ENCODE results near the gene CNTFR.

CNTFR gene

DNA sequence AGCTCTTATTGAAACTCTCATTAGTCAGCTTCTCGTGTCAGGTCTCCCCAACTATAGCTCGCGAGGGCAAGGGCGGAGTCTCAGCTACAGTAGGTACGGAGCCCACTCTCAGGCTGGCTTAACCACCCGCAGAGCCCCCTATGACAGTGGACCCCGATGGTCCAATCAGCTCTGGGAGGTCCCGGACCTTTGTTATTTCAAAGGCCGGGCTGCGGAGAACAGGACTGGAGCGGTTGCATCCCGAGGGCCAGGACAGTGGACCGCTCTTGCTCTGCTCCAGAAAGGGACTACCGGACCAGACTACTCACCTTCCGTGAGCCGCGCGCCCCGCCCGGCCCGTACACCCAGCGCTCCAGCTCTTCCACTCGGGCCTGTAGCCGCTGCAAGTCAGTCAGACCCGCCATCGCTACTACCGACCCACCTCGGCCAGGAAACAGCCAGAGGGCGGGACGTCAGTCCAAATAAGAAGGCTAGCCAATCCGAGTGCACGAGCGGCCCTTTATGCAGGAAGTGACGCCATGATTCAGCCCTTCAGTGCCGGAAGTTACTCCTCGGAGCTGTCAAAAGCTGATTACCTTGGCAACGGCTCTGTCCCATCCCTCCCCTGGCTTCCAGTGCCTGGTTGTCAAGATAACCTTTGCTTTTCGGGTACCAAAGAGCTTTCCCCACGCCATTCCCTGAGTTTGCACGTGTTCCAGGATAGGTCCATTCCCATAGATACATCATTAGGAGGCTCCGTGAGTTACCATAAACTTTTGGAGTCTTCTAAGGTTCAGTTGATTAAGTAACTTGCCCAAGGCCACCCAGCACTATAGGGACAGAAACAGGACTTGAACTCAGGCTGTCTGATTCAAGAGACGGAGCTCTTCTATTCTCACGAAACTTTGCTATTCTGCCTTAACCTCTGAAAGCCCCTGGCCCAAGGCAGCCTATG lies 30.8 kb upstream of the CNTFR start, which contains the start of gene DCTN3:
TSS of gene DCTN3 (minus strand) at position 435 of the 934 bp plus-strand sequence. CDS start at position 404, 31 bp downstream.
- peak; percentile 97 for DNase-seq (ENCODE audit: low spot score)

DNA sequence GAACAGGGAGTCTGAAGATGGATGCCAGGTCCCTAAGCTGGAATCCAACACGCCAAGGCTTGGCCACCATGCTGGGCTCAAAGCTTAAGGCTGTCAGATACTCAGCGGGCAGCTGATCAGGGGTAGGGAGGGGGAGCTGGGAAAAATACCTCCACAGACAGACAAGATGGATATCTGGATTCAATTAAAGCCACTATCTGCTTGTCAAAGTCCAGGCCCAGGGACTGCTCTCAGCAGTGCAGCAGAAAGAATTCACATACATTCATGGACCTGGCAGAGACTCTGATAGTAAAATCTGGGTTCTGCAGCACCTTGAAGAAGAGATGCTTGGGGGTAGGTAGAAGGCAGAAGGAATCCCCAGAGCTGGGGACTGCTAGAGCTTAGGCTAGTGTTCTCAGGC lies 25.6 kb upstream of the CNTFR start:
- DNase-seq (ENCODE audit: low spot score), result no peak

DNA sequence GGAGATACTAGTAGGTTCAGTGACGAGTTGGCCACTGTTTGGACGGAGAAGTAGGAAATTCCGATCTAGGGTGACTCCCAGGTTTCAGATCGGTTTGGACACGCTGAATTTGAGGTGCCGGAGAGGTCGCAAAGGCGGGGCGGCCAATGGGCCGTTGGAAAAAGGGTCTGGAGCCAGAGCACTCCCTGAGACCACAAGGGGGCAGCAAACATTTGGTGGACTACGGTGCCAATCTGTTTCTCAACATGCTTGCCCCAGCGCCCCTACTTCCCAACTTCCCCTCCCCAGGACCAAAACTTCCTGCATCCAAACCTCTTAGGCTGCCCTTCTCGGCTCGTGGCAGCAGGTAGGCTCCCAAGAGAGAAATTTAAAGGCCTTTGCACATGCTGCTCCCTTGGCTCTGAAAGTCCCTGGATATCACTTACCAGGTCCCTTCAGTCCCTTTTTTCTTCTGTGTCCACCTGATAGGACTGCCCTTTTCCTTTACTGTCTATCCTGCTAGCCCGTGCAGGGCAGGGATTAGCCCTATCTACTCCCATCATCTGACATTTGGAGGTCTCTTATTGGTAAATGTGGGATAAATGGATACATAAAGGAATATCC lies 23.4 kb upstream of the CNTFR start:
- DNase-seq (ENCODE audit: low spot score), result peak; percentile 63

DNA sequence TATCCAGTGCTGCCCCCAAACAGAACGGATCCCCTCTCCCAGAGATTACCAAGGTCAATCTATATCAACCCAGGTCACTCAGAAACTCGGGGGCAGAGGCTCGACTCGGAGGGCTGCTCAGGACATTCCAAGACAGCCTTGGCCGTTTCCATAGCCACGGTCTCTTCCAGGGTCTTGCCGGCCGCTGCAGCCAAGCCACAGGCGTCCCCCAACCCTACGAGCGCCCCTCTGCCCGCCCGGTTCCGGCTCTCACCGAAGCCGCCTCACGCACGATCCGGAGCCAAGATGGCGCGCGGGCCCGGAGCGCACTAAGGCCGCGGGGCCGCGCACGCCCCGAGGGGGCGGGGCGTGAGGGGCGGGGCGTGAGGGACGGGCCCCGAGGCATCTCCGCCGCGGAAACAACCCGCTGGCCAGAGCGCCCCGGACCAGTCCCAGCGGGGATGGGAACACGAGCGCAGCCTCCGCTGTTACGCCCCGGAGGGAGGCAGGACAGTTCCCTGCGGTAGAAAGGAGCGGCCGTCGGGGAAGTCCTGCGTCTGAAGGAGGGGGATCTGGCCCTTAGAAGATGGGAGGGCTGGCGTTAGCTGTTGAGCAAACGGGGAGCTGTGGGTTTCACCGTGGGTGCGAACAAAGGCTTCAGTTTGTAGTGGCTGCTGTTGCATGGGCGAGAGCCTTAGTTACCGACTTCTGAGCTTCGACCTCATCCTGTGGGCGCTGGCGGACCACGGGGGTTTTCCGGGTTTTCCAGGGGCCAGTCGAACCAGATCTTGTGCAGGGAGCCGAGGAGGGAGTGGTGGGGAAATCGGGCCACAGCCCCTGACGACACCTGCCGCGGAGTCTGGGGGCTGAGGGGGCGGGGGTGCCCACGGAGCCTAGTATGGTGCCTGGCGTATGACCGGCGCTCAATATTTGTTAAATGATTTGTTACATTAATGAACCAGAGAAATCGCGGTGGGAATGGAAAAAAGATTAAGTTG lies 22.6 kb upstream of the CNTFR start, which contains the start of gene RPP25L:
TSS of gene RPP25L (minus strand) at position 287 of the 977 bp plus-strand sequence. CDS start 801 bp downstream, outside the sequence.
- peak; percentile 70 for DNase-seq (ENCODE audit: low spot score)

DNA sequence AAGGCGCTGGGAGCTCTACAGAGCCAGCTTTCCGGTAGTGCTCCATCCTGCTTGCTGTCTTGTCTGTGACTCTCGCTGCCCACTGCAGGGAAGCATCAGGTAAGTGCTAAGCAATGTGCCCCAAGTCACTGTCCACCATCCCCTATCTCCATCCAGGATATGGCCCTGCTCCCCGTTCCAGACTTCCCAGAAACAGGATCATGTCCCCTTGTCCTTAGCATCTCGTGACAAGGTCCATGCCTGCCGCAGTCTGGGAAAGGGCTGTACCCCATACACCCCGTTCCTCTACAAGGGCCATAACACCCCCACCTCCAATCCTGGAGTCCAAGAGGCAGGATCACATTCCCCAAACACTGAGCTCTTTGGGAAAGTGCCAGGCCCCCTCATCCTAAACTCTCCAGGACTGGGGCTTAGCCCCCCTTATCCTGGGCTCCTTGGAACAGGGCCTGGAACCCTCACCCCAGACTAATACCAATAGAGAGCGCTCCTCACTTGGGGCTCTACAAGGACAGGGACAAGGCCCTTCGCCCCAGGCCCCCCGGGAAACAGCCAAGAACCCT lies 21.8 kb upstream of the CNTFR start:
- DNase-seq (ENCODE audit: low spot score), result no peak

DNA sequence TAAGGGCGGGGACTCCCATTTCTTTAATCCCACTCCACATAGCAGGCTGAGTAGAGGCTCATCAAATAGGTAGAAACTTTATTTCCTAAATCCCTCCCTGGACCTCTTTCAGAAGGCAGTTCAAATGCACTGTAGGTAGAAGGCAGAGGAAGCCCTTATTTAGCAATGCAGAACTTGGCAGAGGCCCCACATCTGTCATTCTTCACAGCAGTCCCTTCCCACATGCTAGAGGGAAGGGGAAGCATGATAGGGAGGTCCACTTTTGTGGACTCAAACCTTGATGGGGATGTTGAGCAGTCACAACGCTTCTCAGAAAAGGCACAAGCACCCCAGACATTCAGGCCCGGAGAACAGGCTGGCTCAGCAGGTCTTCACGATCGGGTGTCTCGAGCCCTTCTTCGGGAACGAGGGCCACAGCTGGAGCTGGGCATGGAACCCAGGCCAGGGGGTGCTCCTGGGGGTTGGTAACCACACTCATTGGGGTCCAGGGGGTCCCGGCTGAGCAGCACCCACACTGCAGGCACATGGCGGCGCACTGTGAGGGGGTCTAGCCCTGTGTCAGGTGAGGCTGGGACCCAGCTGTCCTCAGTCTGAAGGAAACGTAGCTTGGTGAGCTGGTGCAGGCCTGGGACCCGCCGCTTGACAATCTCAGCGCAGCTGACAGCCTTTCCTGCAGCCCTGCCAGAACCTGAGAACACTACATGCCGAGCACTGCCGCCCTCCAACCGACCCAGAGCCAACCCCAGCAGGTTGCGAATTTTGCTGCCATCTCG lies 21.1 kb upstream of the CNTFR start:
- DNase-seq (ENCODE audit: low spot score), result no peak

DNA sequence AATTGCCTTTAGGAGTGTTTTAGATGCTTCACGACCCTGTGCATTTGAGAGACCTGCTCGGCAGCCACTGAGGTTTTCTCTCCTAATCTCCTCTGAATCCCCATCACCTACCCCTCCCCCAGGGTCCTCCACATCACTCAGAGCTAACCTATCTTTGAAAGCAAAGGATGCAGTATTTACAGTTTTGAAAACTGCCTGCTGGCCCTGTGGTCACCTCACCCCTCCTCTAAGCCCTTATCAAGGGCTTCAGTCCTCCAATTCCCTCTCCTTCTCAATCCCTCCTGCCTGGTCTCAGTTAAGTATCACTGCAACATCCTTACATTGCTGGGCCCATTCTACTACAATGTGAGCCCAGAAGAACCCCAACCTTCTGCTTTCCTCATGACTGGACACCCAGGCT lies 17.8 kb upstream of the CNTFR start:
- no peak for DNase-seq (ENCODE audit: low spot score)

DNA sequence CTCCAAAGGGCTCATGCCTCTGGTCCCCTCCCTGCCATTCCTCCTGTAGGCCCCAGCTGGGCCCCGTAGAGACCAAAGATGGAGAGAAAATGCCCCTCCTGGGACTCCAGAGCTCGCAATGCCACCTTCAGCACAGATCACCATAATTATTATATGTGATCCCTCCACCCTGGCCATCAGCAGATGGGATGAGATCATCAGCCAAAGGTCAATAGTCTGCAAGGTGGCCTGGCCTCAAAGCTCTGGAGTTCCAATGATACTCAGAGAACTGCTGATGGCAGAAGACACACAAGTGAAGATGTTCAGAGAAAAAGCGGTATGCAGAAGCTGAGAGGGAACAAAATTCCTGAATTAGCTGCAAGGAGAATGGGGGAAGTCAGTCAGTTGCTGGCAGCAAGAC lies 17.4 kb upstream of the CNTFR start:
- no peak for DNase-seq (ENCODE audit: low spot score)

DNA sequence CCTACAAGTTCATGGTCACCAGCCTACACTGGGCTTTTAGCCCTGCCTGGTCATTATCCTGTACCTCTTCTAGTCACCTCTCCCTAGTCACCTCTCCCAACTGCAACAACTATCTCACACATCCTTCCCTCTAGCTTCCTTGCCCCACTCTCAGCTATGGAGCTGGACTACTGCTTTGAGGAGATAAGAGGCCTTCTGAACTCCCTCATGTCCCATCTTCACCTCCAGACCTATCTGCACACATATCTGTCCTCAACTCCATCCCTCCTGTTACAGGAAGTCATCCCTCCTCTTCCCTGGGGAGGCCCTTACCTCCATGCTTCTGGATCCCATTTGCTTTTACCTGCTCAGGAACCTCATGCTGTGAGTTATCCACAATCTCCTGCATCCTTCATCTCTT lies 16.7 kb upstream of the CNTFR start:
- no peak for DNase-seq (ENCODE audit: low spot score)

DNA sequence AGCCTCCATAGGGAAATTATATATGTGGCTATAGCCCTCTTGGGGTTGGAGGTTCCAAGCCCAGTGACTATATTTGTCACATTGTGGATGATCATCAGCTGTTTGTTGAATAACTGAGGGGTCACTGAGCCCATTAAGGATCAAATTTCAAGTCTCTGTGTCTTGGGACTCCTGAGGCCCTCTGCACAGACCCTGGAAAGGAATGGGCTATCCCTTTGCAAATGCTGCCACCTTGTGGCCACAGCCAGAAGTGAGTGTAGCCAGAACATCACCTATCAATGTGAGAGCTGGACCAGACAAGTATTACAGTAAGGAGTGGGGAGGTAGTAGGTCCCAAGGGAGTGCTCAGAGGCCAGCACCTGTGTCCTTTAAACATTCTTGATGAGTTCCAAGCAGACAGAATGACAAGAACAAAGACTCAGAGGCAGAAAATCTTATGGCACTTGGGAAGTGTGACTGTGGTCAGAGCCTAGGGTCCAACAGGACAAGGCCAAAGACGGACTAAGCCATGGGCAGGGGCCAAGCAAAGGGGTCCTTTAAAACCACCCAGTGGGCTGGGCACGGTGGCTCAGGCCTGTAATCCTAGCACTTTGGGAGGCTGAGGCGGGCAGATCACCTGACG lies 14.2 kb upstream of the CNTFR start:
- DNase-seq (ENCODE audit: low spot score), result peak; percentile 67

DNA sequence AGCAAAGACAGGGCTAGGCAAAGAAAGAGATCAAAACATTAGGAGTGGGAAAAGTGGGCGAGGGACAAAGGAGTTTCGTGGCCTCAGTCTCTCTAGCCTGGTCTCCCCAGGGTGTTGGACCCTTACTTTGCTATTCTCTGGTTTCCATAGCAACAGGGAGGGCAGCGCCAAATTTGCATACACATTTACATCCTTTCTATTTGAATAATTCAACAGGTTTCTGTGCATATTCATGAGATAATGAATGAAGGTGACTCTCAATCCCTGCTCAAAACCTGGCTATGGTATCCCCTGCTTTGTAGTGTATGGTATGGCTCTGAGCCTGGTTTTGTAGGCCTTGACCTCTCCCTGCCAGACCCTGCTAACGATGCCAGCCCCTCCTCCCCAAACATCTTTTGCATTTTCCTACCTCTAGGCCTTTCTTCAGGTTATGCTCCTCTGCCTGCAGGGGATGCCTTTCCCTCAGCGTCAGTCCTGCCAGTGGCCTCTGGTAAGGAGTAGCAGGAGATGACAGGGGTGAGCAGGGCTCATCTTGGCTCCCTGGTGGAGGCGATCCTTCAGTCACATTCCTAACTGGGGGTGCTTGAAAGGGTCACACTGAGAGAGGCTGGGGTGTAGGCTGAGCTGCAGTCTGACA lies 12.5 kb upstream of the CNTFR start:
- DNase-seq (ENCODE audit: low spot score), result no peak

DNA sequence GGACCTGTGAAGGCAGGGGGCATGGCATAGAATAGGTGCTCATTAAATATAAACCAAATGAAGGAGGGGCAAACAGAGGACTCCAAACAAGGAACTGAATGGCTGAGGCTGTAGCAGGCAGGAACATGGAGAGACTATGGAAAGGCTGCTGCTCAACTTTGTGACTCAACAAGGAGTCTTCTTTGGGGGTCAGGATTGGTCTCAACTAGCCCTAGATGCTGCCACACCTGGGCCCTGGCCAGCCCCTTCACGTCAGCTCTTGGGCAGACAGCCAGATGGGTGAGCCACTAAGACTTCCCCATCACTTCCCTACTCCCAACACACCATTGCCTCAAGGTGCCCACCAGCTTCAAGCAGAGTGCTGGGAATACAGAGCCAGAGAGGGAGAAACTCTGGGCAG lies 11.4 kb upstream of the CNTFR start:
- no peak for DNase-seq (ENCODE audit: low spot score)

DNA sequence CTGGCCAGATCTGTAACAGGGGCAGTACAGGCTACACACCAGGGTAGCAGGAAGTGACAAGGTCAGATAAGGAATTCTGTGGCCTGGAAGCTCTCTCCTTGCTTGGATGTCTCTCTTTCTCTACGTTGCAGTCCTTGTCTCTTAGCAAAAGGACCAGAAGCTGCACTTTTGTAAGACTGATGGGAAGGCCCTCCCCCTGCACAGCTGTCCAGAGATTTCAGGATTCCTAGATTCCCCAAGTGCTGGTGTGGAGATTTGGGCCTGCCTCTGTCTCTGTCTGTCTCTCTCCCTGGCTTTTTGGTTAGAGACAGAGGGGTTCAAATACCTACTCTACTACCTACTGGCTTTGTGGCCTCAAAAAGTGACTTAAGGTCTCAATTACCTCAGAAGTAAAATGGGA lies 10.0 kb upstream of the CNTFR start:
- DNase-seq (ENCODE audit: low spot score), result no peak

DNA sequence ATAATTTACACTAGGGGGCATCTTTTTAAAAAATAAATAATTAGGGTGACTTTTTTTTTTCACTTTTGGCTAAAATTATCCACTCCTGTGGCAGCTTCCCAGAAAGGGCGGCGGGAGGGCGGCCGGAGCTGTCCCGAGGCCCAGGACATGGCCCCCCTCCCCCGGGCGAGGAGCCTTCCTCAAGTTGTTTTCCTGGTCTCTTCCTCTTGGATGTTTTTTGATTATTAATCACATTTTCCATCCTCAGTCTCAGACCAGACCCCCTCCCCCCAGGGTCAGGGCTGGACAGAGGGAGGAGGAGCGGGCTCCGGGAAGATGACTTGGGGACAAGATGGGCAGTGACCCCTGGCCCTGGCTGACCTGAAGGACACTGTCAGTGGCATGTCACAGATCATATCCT lies 4.7 kb upstream of the CNTFR start:
- DNase-seq (ENCODE audit: low spot score), result no peak

DNA sequence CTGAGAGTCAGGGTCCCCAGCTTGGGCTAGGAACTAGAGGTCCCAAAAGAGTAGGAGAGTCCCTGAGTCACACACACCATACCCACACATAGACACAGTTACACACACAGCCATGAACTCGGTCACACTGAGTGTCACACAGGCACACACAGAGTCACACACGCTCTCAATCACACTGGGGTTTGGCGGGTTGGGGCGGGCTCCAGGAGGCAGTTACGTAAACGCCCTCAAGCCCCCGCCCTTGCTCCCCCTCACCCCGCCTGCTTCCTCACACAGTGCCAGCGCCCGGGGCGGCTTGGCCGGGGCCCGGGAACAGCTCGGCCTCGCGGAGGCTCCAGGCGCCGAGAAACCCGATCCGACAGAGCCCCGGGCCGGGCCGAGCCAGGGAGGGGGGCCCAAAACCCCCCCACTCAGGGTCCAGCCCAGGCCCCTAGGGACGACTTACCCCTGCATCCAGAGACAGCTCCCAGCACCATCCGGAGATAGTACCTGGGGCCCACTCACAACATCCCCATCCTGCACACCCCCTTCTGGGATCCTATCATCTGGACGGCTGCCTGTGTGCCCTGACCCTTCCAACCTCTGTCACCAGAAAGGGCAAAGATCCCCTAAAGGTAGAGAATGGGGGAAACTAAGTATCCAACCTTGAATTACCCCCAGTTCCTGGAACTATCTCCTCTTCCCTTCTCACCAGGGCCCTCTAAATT lies 3.5 kb upstream of the CNTFR start:
- no peak for DNase-seq (ENCODE audit: low spot score)

DNA sequence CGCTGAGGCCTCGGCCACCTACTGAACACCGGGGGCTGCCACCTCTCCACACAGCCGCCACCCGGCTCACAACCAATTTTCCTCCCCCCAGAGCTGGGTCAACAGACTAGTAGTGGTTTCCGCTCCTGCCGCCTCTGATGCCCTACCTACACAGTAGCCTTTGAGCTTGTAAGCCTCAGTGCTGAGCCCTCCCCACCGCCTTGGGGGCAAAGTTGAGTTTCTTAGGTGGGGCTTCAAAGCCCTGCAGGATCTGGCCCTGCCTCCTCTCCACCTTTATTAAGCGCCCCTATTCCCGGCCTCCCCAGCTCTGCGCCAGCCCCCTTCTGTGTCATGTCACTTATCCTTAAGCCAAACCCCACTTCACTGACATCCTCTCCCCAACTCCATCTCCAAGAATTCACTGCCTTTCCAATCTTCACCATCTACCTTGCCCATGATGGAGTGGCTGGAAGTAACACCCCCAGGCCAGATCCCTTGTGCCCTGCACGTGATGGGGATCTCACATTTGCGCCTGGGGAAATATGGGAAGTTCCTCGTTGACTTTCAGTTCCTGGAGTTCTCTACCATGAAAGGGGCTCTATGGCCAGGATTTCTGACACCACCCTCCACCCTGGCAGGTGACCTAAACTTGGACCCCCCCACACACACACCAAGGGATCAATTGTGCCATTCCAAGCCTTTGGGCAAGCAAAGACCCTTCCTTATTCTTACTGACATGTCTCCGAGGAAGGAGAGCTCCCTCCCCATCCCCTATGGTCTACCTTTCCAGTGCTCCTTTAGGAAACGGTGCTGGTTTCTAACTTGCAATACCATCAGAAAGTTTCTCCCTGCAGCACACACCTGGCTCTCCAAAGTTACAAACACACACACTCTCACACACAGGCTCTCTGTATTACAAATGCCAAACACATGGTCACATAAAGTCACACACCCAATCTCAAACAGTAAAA lies 2.7 kb upstream of the CNTFR start:
- DNase-seq (ENCODE audit: low spot score), result no peak

DNA sequence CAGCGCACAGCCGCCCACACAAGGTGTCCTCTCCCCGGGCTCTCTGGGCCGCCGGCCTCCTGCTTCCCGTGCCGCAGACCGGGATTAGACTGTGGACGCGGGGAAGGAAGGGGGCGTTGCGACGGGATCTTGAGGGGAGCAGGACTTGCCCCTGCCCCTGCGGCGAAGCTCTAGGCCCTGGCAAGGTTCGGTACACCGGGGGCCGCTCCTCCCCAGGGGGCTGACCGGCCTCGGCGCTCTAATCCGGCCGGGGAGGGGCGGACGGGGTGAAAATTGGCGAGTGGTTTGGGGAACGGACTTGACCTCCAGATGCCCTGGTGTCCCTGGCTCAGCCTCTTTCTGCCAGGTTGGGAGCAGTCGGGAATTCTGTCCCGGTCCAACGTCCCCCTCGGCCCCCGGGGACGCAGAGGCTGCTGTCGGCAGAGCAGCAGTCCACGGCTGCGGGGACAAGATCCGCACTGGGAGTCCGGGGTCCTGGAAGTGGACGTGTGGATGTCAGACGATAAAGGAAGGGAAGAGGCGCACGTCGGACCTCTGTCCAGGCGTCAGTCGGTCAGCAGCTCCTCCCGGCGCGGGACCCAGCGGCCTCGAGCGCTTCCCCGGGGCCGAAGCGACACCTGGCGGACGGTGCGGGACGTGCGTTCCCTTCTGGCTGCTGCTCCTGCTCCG lies 1.9 kb upstream of the CNTFR start:
- DNase-seq (ENCODE audit: low spot score), result peak; percentile 77
